HepG2 (cell line): Measurements from ENCODE around the gene CHCHD3.

Source experiments
- ATF1 ChIP-seq: IDR thresholded peaks from 2 replicates; pipeline ENCODE4 v1.6.1; 2016; ENCODE audit warnings: mild to moderate bottlenecking, control low read depth
- CHCHD3 ChIP-seq: sonication (generic); formaldehyde crosslinking; IDR thresholded peaks from 2 replicates; pipeline ENCODE4 v1.8.0; 2022; ENCODE audit warnings: mild to moderate bottlenecking, missing genetic modification reagents, moderate library complexity
- NFKB2 ChIP-seq: sonication (generic); formaldehyde crosslinking; IDR thresholded peaks from 2 replicates; pipeline ENCODE4 v1.4.0; 2020; ENCODE audit warnings: missing genetic modification reagents, borderline replicate concordance
- SMC3 ChIP-seq: IDR thresholded peaks from 2 replicates; pipeline ENCODE4 v1.6.1; 2011; ENCODE audit warnings: low read length, improper control_type of control experiment
- TAF1 ChIP-seq: sonication (generic); formaldehyde crosslinking; IDR thresholded peaks from 2 replicates; pipeline ENCODE4 v1.4.0; 2020; ENCODE audit warnings: missing genetic modification reagents
- ZNF274 ChIP-seq: sonication (generic); formaldehyde crosslinking; IDR thresholded peaks from 2 replicates; pipeline ENCODE4 v1.5.1; 2020; ENCODE audit warnings: mild to moderate bottlenecking, missing genetic modification reagents
- ZNF780A ChIP-seq: sonication (generic); formaldehyde crosslinking; IDR thresholded peaks from 2 replicates; pipeline ENCODE4 v1.8.0; 2022; ENCODE audit warnings: mild to moderate bottlenecking, missing genetic modification reagents, moderate library complexity
- TF ChIP-seq, protein P1 (sequence below): IDR thresholded peaks from 2 replicates; pipeline ENCODE4 v1.6.1; 2012; ENCODE audit warnings: inconsistent platforms
- TF ChIP-seq, protein P2 (sequence below): sonication (generic); formaldehyde crosslinking; IDR thresholded peaks from 2 replicates; pipeline ENCODE4 v1.5.1; 2020; ENCODE audit warnings: mild to moderate bottlenecking, missing genetic modification reagents, moderate library complexity
- TF ChIP-seq, protein P3 (sequence below): sonication (generic); formaldehyde crosslinking; IDR thresholded peaks from 2 replicates; pipeline ENCODE4 v1.5.0; 2020; ENCODE audit warnings: mild to moderate bottlenecking, missing genetic modification reagents, moderate library complexity
- TF ChIP-seq, protein P4 (sequence below): sonication (generic); formaldehyde crosslinking; IDR thresholded peaks from 2 replicates; pipeline ENCODE4 v1.4.0; 2020; ENCODE audit warnings: missing genetic modification reagents
- TF ChIP-seq, protein P5 (sequence below): sonication (generic); formaldehyde crosslinking; IDR thresholded peaks from 2 replicates; pipeline ENCODE4 v1.4.0; 2020; ENCODE audit warnings: mild to moderate bottlenecking, missing genetic modification reagents

DNA sequence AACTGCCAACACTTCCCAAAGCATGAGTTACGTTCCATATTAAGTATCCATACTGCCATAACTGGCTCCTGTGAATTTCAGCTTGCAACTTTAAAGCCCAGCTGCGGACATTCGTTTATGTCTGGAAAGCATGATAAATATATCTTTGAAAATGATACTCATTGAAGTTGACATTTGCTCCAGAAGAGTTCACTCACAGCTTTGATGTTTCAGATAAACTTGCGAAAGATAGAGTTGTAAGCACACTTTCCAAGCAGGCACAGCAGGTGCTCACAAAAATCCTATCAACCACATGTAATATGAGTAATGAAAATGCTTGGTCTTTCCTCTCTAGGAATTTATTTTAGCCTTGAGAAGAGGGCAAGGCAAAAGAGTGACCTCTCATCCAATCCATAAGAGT lies 4.5 kb downstream of the CHCHD3 start:
- TF ChIP-seq CHCHD3 (CRISPR knock-in tag) (no peak), ZNF780A (CRISPR knock-in tag) (no peak), NFKB2 (no peak), TAF1 (CRISPR knock-in tag) (no peak), ZNF274 (CRISPR knock-in tag) (no peak), SMC3 (no peak), ATF1 (CRISPR knock-in tag) (no peak)
- TF ChIP-seq, protein P1, sequence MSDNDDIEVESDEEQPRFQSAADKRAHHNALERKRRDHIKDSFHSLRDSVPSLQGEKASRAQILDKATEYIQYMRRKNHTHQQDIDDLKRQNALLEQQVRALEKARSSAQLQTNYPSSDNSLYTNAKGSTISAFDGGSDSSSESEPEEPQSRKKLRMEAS, result no peak
- TF ChIP-seq, protein P2, sequence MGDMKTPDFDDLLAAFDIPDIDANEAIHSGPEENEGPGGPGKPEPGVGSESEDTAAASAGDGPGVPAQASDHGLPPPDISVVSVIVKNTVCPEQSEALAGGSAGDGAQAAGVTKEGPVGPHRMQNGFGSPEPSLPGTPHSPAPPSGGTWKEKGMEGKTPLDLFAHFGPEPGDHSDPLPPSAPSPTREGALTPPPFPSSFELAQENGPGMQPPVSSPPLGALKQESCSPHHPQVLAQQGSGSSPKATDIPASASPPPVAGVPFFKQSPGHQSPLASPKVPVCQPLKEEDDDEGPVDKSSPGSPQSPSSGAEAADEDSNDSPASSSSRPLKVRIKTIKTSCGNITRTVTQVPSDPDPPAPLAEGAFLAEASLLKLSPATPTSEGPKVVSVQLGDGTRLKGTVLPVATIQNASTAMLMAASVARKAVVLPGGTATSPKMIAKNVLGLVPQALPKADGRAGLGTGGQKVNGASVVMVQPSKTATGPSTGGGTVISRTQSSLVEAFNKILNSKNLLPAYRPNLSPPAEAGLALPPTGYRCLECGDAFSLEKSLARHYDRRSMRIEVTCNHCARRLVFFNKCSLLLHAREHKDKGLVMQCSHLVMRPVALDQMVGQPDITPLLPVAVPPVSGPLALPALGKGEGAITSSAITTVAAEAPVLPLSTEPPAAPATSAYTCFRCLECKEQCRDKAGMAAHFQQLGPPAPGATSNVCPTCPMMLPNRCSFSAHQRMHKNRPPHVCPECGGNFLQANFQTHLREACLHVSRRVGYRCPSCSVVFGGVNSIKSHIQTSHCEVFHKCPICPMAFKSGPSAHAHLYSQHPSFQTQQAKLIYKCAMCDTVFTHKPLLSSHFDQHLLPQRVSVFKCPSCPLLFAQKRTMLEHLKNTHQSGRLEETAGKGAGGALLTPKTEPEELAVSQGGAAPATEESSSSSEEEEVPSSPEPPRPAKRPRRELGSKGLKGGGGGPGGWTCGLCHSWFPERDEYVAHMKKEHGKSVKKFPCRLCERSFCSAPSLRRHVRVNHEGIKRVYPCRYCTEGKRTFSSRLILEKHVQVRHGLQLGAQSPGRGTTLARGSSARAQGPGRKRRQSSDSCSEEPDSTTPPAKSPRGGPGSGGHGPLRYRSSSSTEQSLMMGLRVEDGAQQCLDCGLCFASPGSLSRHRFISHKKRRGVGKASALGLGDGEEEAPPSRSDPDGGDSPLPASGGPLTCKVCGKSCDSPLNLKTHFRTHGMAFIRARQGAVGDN (CRISPR knock-in tag), result no peak
- TF ChIP-seq, protein P3, sequence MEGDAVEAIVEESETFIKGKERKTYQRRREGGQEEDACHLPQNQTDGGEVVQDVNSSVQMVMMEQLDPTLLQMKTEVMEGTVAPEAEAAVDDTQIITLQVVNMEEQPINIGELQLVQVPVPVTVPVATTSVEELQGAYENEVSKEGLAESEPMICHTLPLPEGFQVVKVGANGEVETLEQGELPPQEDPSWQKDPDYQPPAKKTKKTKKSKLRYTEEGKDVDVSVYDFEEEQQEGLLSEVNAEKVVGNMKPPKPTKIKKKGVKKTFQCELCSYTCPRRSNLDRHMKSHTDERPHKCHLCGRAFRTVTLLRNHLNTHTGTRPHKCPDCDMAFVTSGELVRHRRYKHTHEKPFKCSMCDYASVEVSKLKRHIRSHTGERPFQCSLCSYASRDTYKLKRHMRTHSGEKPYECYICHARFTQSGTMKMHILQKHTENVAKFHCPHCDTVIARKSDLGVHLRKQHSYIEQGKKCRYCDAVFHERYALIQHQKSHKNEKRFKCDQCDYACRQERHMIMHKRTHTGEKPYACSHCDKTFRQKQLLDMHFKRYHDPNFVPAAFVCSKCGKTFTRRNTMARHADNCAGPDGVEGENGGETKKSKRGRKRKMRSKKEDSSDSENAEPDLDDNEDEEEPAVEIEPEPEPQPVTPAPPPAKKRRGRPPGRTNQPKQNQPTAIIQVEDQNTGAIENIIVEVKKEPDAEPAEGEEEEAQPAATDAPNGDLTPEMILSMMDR (CRISPR knock-in tag), result no peak
- TF ChIP-seq, protein P4, sequence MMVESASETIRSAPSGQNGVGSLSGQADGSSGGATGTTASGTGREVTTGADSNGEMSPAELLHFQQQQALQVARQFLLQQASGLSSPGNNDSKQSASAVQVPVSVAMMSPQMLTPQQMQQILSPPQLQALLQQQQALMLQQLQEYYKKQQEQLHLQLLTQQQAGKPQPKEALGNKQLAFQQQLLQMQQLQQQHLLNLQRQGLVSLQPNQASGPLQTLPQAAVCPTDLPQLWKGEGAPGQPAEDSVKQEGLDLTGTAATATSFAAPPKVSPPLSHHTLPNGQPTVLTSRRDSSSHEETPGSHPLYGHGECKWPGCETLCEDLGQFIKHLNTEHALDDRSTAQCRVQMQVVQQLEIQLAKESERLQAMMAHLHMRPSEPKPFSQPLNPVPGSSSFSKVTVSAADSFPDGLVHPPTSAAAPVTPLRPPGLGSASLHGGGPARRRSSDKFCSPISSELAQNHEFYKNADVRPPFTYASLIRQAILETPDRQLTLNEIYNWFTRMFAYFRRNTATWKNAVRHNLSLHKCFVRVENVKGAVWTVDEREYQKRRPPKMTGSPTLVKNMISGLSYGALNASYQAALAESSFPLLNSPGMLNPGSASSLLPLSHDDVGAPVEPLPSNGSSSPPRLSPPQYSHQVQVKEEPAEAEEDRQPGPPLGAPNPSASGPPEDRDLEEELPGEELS (CRISPR knock-in tag), result no peak
- TF ChIP-seq, protein P5, sequence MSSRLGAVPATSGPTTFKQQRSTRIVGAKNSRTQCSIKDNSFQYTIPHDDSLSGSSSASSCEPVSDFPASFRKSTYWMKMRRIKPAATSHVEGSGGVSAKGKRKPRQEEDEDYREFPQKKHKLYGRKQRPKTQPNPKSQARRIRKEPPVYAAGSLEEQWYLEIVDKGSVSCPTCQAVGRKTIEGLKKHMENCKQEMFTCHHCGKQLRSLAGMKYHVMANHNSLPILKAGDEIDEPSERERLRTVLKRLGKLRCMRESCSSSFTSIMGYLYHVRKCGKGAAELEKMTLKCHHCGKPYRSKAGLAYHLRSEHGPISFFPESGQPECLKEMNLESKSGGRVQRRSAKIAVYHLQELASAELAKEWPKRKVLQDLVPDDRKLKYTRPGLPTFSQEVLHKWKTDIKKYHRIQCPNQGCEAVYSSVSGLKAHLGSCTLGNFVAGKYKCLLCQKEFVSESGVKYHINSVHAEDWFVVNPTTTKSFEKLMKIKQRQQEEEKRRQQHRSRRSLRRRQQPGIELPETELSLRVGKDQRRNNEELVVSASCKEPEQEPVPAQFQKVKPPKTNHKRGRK (CRISPR knock-in tag), result no peak
